ENCODE measurements around the gene OSBP2. TPM values are rescaled to one million over a fixed set of nuclear protein-coding genes. Genes with fewer than 3 reads are reported as not detected.
"Not testable (repeated sequence)": the region's sequence is repeated elsewhere in the genome, so short reads cannot be mapped to it uniquely, and the experiment has no call there.

Gene OSBP2
- total and polyA plus RNA-seq, 10 donors = 0.38 to 41.4 (median 6.5) TPM

- Histone ChIP-seq H3K36me3 (no peaks in the 10 kb centered on the region), H3K27me3 (replicated peaks in 1 of 7) (no peaks in the 10 kb centered on the region), H3K9me3 (no peaks in the 10 kb centered on the region), H3K27ac (no peak overlapping the region), H3K4me1 (no peaks in the 10 kb centered on the region), H3K4me3 (no peak overlapping the region)
- 92 to 96% (median 95%) methylated on average over 4 of the region's 4 CpGs for WGBS, 5 donors
- DNase-seq = no peak
- TF ChIP-seq, protein P1, sequence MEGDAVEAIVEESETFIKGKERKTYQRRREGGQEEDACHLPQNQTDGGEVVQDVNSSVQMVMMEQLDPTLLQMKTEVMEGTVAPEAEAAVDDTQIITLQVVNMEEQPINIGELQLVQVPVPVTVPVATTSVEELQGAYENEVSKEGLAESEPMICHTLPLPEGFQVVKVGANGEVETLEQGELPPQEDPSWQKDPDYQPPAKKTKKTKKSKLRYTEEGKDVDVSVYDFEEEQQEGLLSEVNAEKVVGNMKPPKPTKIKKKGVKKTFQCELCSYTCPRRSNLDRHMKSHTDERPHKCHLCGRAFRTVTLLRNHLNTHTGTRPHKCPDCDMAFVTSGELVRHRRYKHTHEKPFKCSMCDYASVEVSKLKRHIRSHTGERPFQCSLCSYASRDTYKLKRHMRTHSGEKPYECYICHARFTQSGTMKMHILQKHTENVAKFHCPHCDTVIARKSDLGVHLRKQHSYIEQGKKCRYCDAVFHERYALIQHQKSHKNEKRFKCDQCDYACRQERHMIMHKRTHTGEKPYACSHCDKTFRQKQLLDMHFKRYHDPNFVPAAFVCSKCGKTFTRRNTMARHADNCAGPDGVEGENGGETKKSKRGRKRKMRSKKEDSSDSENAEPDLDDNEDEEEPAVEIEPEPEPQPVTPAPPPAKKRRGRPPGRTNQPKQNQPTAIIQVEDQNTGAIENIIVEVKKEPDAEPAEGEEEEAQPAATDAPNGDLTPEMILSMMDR (IDR thresholded peaks at IDR 0.05 in 8 of 11, conservative IDR thresholded peaks at IDR 0.05 in 3 of 11) = no peak
- TF ChIP-seq POLR2A (IDR thresholded peaks at IDR 0.05) (no peak), POLR2AphosphoS5 (IDR thresholded peaks at IDR 0.05) (no peak)
- intact Hi-C loops (cut with DNase I; ENCODE audit: low total_unique reads) = no loop called here
Measured at GRCh38 chr22:30774566-30774965, 79.9 kb downstream of the OSBP2 start.

- Histone ChIP-seq H3K27me3 (replicated peaks in 1 of 7) (no peaks in the 10 kb centered on the region), H3K4me3 (no peak overlapping the region), H3K4me1 (no peaks in the 10 kb centered on the region), H3K27ac (no peak overlapping the region), H3K36me3 (no peaks in the 10 kb centered on the region), H3K9me3 (no peaks in the 10 kb centered on the region)
- 74 to 90% (median 81%) methylated on average over 3 of the region's 3 CpGs for WGBS, 5 donors
- DNase-seq = no peak
- intact Hi-C loops (cut with DNase I; ENCODE audit: low total_unique reads) = no loop called here
- no peak for TF ChIP-seq POLR2AphosphoS5 (IDR thresholded peaks at IDR 0.05)
- TF ChIP-seq, protein P1 (IDR thresholded peaks at IDR 0.05 in 8 of 11, conservative IDR thresholded peaks at IDR 0.05 in 3 of 11) = no peak
- no peak for TF ChIP-seq POLR2A (IDR thresholded peaks at IDR 0.05)
Measured at GRCh38 chr22:30776476-30776875, 81.8 kb downstream of the OSBP2 start.

DNA sequence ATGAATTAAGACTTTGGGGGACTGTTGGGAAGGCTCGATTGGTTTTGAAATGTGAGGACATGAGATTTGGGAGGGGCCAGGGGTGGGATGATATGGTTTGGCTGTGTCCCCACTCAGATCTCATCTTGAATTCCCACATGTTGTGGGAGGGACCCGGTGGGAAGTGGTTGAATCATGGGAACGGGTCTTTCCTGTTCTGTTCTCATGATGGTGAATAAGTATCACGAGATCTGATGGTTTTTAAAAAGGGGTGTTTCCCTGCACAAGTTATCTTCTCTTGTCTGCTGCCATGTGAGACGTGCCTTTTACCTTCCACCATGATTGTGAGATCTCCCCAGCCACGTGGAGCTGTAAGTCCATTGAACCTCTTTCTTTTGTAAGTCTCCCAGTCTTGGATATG is 82.5 kb downstream of the OSBP2 start:
- DNase-seq; intact Hi-C loops (cut with DNase I; ENCODE audit: low total_unique reads); H3K27ac ChIP-seq; H3K4me3 ChIP-seq; H3K9me3 ChIP-seq; H3K4me1 ChIP-seq; H3K27me3 ChIP-seq (replicated peaks in 1 of 7); H3K36me3 ChIP-seq: not testable (repeated sequence)
- WGBS, 5 donors = 63 to 79% (median 65%) methylated on average over 6 of the region's 6 CpGs

DNA sequence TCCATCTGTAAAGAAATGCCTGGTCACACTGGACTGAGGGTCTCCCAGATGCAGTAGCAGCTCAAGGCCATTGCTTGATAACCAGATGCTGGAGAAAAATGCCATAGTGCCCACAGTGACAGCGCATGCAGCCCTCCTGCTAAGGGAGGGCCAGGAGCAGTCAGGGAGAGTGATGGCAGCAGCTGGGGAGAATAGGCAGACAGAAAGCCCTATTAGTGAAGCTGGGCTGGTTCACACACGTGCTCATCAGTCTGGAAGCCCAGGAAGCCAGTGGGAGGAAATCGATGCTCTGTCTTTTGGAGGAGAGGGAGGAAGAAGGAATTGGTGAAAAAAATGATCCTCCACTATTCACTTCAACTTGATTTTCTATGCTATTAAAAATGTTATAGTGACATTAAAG is 82.9 kb downstream of the OSBP2 start:
- intact Hi-C loops (cut with DNase I; ENCODE audit: low total_unique reads) = no loop called here
- Histone ChIP-seq H3K4me3 (no peak overlapping the region), H3K4me1 (no peaks in the 10 kb centered on the region), H3K9me3 (no peaks in the 10 kb centered on the region), H3K36me3 (no peaks in the 10 kb centered on the region), H3K27me3 (replicated peaks in 1 of 7) (no peaks in the 10 kb centered on the region), H3K27ac (no peak overlapping the region)
- WGBS, 5 donors = 64 to 84% (median 79%) methylated on average over 3 of the region's 3 CpGs
- TF ChIP-seq, protein P1 (IDR thresholded peaks at IDR 0.05 in 8 of 11, conservative IDR thresholded peaks at IDR 0.05 in 3 of 11) = no peak
- DNase-seq = peak; percentile 3

- Histone ChIP-seq H3K4me1 (no peaks in the 10 kb centered on the region), H3K4me3 (no peak overlapping the region), H3K36me3 (no peaks in the 10 kb centered on the region), H3K27ac (no peak overlapping the region), H3K27me3 (replicated peaks in 1 of 7) (no peaks in the 10 kb centered on the region), H3K9me3 (no peaks in the 10 kb centered on the region)
- intact Hi-C loops (cut with DNase I; ENCODE audit: low total_unique reads) = no loop called here
- 90 to 98% (median 92%) methylated on average over 5 of the region's 5 CpGs for WGBS, 5 donors
- peak; percentile 43 for DNase-seq
- TF ChIP-seq, protein P1 (IDR thresholded peaks at IDR 0.05 in 8 of 11, conservative IDR thresholded peaks at IDR 0.05 in 3 of 11) = no peak
Measured at GRCh38 chr22:30778261-30778660, 83.6 kb downstream of the OSBP2 start.
